Dedifferentiated amniotic fluid mesenchymal stem cell (primary cell): Measurements from ENCODE around the gene PBX3.

ENCODE experiments used
- DNase-seq: peaks from one replicate; pipeline ENCODE4 v3.0.0-alpha.2; 2016; ENCODE audit errors: extremely low spot score

The PBX3 gene

DNA sequence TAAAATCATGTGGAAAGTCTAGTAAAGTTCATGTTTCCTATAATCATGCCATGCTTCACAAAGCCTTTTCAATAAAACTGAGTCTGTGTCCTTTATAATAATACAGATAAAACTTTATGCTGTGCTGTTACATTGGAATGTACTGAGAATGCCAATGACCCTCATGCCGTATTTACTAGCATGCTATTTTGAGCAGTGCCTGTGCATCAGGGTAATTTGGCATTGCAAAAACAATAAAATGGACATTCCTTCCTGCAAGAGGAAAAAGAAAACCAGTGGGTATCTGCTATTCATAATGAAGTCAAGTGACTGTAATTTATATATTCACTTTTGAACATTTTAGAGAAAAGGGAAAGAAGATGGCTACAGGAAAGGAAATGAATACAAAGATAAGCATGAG lies 159.0 kb downstream of the PBX3 start:
- peak; percentile 75 for DNase-seq

DNA sequence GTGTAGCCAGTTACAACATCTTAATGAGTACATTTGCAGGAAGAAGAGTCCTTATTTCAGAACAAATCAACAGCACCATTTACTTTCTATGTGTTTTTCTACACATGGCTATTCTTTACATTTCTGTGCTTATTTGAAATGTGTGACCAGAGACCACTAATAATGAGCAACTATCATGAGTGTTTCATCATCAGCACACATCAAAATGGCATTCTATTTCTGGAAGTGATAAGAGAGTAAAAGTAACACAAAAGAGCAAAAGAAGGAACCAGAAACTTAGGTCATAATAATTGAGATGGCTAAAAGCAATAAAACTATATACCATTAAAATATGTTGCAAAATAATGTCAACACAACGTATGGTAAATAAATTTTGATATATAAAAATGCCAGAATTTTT lies 159.7 kb downstream of the PBX3 start:
- no peak for DNase-seq

DNA sequence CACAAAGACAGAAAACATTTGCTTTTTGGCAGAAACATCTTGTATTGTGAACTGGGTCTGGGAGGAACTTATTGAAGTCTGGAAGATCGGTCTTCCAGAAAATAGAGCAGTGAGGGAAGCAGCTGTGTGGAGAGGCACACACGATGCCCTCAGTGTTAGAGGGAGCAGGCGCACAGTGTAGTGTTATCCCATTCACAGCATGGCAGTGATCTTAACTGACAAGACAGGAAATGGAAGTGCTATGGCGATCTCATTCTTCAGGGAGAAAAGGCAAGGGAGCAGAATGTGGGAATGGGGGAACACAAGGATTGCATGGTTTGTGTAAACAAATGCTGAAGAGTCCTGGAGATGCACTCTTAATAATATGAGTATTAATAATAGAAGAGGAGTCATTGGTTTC lies 161.0 kb downstream of the PBX3 start:
- no peak for DNase-seq

DNA sequence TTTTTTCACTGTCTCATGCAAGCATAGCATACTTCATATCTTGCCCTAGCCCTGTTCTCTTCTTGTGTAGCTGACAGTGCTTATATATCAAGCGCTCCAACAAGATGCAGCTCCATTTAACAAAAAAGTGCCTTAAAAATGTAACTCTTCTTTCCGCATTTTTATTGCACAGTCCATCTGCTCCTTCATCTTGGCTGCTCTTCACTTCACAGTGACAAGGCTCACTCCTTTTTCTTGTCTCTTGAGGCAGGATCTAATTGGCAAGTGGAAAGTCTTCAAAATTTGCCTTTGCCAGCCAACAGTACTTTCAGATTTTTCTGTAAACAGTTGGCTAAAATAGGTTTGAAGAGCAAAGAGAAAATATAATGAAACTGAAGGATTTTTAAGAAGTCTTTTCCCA lies 161.8 kb downstream of the PBX3 start:
- no peak for DNase-seq

DNA sequence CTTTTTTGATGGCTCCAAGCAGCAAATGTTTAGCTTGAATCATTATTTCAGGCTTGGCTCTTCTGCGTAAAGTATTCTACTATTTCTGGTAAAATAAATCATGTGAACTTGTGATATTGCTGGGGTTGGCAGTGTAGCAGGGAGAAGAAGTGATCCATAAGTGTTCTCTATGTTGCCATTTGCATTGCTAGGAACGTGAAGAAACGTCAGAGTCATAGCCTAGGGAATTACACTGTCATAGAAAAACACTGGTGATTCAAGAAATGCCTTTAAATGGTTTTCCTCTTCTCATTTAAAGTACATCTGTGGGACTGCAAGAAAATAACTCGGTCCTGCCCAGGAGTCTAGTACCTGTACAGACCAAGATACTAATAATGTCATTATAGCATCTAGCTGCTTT lies 162.3 kb downstream of the PBX3 start:
- DNase-seq, result no peak

DNA sequence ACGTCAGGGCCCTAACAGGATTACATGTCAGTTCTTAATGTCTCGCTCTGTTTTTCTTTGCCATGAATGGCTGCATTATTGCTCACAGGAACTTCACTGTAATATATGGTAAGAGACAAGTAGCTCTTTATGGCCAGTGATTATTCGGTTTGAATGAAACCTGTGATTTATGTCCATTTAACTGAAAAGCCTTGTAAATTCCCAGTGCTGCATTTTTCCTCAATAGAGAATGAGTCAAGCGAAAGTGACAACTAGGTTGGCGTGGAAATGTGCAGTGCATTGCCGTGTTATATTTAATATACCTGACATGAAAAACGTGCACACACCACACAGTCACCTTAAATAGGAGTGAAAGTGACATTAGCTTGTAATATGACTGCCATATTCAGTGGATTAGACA lies 163.1 kb downstream of the PBX3 start:
- DNase-seq, result no peak

DNA sequence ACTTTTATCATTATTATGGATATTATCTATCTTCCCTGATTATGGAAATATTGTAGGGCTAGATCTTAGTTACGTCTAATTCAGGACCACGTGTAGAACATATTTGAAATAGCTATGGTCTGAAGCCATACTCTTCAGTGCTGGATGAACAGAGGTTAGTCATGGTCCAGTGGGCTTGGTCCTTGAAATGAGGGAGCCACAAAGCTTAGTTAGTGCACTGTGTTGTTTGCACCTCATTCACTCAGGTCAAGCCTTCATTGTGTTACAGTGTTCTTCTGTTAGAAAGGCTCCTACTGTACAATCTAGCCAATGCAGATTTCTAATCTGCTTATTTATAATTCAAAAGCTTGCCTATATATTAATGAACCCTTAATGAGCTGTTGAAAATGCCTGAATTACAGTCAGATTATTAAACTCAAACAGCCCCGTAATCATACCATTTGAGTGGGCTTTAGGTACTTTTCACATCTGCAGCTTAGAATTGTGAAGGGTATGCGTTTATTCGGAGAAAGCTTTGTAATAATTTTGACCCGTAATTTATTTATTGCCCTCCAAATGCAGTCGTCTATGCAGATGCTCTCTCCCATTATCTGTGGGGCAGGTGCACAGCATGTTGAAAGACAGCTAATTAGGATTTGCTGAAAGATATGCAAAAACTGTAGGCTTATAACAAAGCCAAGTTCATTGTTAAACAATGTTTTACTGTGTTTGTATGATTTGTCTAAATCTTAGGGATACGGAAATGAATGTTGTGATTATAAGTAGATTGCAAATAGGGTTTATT lies 164.9 kb downstream of the PBX3 start:
- no peak for DNase-seq

DNA sequence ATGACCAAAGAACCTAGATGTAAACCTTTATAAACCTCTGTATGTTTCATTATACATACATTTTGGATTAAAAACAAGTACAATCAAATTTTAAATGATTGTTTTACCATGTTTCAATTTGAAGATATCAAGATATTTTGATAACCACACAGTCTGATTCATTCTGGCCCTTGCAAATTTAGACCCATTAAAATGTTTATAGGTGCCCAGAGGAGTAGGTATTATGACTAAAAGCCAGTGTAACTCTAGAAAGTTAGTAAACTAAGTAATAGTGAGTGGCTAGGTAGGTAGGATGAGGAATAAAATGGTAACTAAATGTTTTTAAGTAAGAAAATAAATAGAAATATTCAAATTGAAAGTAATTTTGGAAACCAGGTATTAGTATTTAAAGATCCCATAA lies 165.5 kb downstream of the PBX3 start:
- no peak for DNase-seq

DNA sequence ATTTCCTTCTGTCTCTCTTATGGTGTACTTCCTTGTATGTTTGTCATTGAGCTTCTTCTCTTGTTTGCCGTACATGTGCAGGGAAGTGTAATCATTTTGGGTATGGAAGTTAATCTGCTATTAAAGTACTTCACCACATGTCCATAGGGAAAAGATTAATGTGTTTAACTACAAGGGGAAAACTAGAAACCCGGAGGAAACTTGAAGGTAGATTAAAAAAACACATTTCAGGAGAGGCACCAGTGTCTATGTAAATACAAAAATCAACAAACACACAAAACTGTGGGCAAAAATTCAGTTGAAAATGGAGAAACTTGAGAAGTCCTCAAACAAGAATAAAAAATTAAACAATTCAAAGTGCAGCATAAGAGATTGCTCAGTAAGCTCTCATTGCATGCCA lies 166.4 kb downstream of the PBX3 start:
- DNase-seq, result no peak

DNA sequence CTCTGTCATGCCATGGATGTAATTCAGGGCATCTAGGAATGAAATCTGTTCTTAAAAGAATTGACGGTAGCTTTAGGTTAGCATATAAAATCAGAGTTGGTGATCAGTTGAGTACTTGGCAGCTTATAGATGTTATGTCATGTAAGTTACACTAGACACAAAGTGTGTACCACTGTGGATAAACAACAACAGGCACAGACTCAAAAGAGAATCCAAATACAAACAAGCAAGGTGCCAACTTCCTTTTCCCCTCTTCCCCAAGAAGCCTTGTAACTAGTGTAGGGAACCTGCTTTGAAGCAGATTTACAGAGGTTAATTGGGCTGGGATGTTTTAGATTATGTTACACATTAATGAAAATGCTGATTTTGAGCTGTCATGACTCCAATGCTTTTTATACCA lies 167.2 kb downstream of the PBX3 start:
- no peak for DNase-seq

DNA sequence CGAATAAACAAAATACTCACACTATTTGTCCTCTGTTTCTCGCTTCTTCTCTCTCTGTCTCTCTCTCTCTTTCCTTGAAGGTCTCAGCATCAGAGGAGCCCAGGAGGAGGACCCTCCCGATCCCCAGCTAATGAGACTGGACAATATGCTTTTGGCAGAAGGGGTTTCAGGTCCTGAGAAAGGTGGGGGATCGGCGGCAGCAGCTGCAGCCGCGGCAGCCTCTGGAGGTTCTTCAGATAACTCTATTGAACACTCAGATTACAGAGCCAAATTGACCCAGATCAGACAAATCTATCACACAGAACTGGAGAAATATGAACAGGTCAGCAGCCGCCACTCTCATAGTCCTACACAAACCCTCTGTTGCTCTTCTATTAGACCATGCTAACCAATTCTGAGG lies 168.4 kb downstream of the PBX3 start:
- DNase-seq, result no peak

DNA sequence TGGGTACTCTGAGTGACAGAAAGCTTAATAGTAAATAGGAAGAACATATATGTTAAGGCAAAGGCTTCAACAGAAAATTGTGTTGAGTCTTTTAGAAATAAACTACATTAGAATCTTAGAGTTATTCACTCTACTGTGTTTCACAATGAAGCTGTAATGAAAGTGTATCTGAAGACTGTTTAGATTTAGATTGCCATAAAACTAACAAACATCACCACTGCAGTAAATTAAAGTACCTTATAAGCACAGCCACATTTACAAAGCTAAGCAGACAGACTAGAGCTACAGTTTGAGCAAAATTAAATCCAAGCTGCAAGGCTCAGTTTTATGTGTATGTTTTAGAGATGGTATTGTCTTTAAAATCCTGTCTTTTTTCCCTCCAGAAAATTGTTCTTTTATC lies 172.4 kb downstream of the PBX3 start:
- no peak for DNase-seq

DNA sequence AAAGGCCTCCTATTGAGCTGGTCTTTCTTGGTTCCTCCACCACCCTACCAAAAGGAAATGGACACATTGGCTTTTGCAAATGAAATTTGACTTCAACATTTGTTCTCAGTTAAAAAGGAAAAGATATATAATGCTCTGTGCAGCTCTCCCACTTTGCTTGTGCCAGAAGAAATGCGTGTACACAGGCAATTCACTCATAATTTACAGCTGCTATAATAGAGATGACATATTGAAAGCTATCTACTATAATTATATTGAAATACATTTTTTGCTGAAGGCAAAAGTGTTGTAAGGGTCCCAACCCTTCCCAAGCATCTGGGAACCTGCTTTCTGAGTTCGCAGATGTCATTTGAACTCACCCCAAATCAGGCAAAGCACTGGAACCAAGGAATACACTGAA lies 173.2 kb downstream of the PBX3 start:
- DNase-seq, result no peak

DNA sequence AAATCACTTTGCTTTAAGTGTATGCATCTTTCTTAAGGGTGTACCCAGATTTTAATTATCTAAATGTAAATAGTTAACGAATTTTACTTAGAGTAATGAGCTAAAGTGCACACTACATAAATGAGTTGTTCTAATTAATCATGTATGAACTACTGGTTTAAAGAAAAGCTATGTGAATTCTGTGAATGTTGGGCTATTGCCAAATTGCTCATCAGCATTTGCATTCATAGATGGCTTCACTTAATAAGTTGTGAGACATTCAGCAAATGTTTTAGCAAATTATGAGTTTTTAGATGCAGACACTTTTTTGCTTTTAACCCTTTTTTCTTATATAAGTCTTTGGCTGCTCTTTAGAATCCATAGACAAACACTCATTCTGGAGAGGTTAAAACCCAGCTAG lies 175.7 kb downstream of the PBX3 start:
- DNase-seq, result no peak

DNA sequence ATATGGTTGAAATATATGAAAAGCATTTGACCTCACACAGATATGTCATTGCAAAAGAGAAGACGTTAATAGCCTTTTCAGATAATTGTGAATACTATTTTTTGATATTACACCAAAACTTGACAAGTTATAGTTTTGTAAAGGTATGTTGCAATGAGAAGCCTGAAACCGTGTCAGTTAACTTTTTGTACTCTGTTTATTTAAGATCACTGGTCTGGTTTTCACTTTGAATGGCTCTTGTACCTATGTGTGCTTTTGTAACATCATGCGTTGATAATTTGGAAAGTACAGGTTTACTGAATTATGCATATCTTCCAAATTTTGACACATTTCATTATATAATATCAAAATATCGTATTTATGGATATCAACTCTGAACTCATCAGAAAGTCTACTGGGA lies 177.2 kb downstream of the PBX3 start:
- DNase-seq, result no peak

DNA sequence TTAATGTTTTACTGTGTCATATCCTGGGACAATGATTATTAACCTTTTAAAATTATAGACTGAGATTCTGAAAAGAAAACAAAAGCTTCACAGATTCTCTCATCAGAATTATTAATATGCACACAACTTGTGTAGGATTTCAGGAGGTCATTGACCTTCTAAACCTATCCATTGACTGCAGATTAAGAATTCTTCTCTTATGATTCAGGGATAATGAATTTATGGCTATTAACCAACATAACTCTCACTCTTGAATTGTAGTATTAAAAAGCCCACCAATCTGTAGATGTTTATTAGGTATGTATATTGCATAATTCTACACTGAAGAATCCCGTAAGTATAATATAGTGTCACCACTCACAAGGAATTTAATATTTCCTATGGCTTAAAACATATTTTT lies 179.8 kb downstream of the PBX3 start:
- DNase-seq, result no peak

DNA sequence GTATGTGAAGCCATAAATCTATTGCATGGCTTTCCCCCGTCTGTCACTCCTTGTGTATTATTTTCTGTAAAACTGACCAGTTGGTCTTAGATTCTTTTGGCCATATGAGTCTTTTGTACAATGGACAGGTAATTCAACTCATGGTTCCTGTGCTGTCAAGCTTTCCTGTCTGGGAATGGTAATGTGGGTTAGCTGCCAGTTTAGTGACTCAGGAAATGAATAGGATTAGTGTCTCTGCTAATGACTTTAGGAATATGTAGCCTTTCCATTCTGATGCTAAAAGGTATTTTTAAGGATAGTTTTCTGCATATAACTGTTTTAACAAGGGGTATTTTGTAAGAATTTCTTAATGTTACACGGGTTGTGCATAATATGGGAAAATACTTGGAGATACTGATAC lies 182.7 kb downstream of the PBX3 start:
- no peak for DNase-seq

DNA sequence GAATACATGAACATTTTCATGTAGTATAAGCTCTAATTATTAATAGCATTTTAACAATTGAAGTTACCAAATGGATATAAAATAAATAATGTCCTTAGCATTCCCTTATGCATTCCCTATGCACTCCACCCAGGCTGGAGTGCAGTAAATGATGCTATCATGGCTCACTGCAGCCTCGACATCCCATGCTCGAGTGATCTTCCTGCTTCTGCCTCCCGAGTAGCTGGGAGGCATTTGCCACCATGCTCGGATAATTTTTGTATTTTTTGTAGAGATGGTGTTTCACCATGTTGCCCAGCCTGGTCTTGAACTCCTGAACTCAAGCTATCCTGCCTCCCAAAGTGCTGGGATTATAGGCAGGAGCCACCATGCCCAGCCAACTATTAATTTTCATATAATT lies 184.0 kb downstream of the PBX3 start:
- DNase-seq, result no peak

DNA sequence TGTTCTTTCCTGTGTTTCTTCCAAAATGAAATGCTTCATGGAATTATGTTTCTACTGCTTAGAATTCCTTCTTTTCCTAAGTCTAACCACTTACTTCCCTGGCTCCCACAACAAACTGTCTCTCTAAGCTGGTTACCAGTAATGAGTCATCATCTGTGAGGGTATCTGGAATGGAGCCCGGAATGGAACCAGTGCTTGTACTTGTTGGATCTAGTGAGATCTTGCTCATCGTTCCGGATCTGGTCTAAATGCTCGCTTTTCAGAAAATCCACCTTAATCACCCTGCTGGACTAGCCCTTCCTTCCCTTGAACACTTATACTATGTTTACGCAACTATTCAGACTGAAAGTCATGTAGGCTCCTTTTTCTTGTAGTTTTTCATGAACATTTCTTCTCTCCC lies 184.8 kb downstream of the PBX3 start:
- DNase-seq, result peak; percentile 90

DNA sequence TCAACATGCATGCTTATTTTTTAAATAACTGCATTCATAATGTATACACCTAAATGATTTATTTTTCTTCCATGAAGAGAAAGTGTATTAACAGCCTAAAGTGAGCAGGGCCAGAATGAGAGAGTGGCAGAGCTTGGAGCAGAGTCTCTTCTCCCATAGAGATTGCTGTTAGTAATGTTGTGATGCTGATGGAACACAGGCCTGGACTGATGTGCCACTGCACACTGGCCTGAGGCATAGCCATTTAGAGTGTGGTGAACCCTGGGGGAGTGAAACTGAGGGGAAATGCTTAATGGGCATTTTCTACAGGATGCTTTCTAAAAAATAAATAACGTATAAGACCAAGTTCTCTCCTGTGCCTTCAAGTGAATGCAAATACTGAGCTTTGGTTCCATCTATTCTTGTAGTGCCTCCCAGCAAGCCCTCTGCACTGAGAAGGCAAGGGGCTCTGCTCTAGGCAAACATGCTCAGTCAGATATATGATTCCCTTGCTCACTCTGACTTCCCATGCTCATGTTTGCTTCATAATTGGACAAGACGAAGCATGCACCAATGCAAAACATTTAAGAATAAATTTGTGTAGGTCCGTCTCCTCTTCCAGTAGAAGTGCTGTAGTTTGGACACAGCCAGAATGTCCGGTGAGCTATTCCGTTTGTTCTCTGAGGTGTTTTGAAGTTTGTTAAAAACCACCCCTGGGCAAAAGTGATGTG lies 185.7 kb downstream of the PBX3 start:
- DNase-seq, result no peak

DNA sequence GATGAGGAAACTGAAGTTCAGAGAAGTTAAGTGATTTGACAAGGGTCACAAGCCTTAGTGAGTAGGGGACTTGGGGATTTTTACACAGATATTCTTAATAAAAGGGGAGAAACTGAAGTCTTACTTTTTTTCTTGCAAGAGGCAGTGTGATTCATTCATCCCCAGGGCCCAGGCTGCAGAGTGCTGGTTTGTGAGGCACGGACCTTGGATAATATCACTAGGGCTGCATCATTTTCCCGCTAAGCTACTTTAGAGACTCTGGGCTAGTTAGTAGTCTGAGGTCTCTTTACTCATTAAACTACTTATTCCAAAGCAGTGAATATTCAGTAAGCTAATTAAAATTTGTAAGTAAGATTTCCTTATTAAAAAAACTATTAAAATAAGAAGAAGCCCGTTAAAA lies 195.0 kb downstream of the PBX3 start:
- no peak for DNase-seq

DNA sequence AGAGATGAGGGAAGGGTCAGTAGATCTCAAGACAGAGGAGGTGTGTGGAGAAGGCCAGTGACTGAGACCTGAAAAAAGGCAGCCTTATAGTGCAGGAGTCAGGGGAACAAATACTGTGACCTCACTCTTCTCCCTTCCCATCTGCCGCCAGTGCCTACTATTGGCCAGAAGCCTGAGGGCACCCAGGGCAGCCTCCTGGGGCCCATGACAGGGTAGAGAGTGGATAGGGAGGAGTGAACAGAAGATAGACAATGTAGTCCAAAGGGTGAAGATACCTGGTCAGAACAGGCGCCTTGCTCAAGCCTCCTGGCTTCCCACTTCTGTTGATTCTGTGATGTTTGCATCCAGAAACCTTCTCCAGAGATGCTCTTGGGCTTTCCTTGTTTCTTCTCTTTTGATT lies 196.7 kb downstream of the PBX3 start:
- DNase-seq, result no peak

DNA sequence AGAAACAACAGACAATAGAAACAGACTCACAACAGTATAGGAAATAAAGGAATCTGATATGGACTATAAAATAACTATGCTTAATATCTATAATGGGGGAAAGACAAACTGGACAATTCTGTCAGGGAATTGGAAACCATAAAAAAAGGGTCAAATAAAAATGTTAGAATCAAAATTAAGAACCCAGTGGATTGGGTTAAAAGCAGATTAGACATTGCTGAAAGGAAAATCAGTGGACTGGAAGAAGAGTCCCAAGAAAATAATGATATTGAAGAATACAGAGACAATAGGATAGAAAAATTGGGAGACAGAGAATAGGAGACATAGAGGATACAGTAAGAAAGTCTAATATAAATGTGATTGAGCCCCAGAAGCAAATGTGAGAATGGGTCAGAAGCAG lies 199.2 kb downstream of the PBX3 start:
- DNase-seq, result no peak
